Mucosa of descending colon (tissue), 3 donors: Measurements from ENCODE around the gene USP20. TPM values are rescaled to one million over a fixed set of nuclear protein-coding genes. Genes with fewer than 3 reads are reported as not detected.

Experiments used
- ATAC-seq: fragments of 200-7000 bp; cut with Tn5 transposase; one replicate; pipeline ENCODE4 v1.9.1; 2020; ENCODE audit warnings: mild to moderate bottlenecking, moderate library complexity
- DNase-seq, 3 donors: peaks; one replicate each; pipeline ENCODE4 v3.0.0-alpha.2; 2020
- H3K36me3 ChIP-seq: fragments of 200-600 bp; one replicate; pipeline ENCODE4 v1.8.0; 2021; ENCODE audit warnings: low read depth, mild to moderate bottlenecking
- H3K4me1 ChIP-seq: fragments of 200-600 bp; one replicate; pipeline ENCODE4 v1.8.0; 2021; ENCODE audit warnings: low read depth, mild to moderate bottlenecking
- H3K4me3 ChIP-seq: fragments of 200-600 bp; one replicate; pipeline ENCODE4 v1.8.0; 2021; ENCODE audit warnings: mild to moderate bottlenecking
- H3K9me3 ChIP-seq: fragments of 200-600 bp; one replicate; pipeline ENCODE4 v1.8.0; 2021; ENCODE audit warnings: mild to moderate bottlenecking
- CTCF ChIP-seq: fragments of 200-600 bp; IDR thresholded peaks from one replicate; pipeline ENCODE4 v1.8.0; 2022; ENCODE audit warnings: antibody characterized with exemption, mild to moderate bottlenecking
- intact Hi-C, 2 donors: fragments of 100-400 bp; cut with DNase I in 1 of 2; cut with micrococcal nuclease in 1 of 2; formaldehyde crosslinking; loops; one replicate each; pipeline versions ENCODE4 v1.11.0 to v1.11.1; 2022; cut with DNase I, micrococcal nuclease
- total RNA-seq, 3 donors: library from RNA; stranded (reverse); fragmentation: NEBNext Ultra II Directional in 2 of 3; extraction: Animal tissue kit (Norgen Biotek cat#: 25700) in 2 of 3; gene quantifications; one replicate each; pipeline versions ENCODE4 v1.2.1 to v1.2.4, GENCODE V29; 2021 to 2023
- donor health status: DM: no; HTN: no; CAD: no; lungs with moderate emphysema.
- donor health status: DM: no; HTN: no; CAD: no.
- donor health status: DM: no; HTN: yes; CAD: no.

The USP20 gene
- total RNA-seq, 3 donors from 2014 or later: 20.2 to 32.3 (median 22.9) TPM

- DNase-seq: no peak
- TF ChIP-seq CTCF: no peak
- no peak for ATAC-seq
- Histone ChIP-seq H3K36me3 (no peaks in the 10 kb centered on the region), H3K9me3 (no peaks in the 10 kb centered on the region), H3K4me1 (no peaks in the 10 kb centered on the region), H3K4me3 (no peak overlapping the region)
- intact Hi-C loops: no loop called here
Observed at GRCh38 chr9:129854588-129855110, 19.4 kb downstream of the USP20 start.

DNA sequence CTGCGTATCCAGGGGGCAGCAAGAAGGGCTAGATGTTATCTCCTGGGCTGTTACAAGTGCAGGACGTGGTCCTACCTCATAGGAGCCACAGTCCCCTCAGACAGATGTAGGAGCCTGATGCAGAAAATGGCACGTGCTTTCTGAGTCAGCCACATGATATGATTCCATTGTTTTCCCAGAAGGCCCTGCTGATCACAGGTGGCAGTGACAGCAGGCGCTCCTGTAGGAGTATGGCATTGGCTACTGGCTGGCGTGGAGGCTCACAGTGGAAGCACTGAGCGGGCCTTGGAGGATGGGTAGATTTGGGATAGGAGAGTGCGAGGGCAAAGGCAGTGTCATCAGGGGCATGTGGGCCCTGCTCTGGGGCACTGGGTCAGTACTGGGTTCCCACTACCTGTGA lies 21.9 kb downstream of the USP20 start:
- H3K4me1 ChIP-seq: no peaks in the 10 kb centered on the region
- TF ChIP-seq CTCF: no peak
- no peak overlapping the region for H3K4me3 ChIP-seq
- H3K36me3 ChIP-seq: no peaks in the 10 kb centered on the region
- H3K9me3 ChIP-seq: no peaks in the 10 kb centered on the region
- DNase-seq (no peak), ATAC-seq (no peak)
- intact Hi-C loops: no loop called here

- ATAC-seq: no peak
- Histone ChIP-seq H3K36me3 (no peaks in the 10 kb centered on the region), H3K4me1 (no peaks in the 10 kb centered on the region), H3K9me3 (no peaks in the 10 kb centered on the region), H3K4me3 (no peak overlapping the region)
- DNase-seq: no peak
- intact Hi-C loops: no loop called here
- TF ChIP-seq CTCF: no peak
Observed at GRCh38 chr9:129858167-129858962, 23.1 kb downstream of the USP20 start.

DNA sequence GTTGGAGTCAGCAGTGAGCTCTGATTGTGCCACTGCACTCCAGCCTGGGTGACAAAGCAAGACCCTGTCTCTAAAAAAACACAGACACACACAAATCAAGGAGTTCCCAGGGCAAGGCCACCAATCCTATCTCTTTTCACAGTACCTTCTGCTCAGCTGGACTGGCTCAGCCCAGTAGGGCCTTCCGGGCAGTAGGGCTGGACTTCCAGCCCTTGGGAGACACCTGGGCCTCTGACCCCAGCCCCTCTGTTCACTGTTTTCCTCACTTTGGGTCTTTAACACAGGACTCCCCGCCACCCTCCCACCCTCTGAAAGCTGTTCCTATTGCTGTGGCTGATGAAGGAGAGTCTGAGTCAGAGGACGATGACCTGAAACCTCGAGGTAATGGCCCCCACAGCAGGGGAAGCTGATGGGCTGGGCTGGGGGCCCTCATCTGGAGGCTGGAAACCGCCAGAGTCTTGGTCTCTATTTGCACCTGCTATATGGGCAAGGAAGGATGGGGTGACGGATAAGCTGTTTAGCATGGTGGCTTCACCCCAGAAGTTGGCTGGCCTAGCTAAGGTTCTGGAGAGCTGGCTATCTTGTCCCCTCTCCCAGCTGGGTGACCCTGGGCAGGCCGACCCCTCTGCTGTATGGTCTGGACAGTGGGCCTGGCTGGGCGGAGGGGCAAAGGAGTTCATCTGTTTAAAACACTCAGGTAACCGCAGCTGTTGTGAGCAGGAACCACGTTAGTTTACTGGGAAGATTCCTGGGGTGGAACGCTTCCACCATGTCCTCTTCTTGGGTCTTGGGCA lies 25.6 kb downstream of the USP20 start:
- DNase-seq (no peak), ATAC-seq (no peak)
- TF ChIP-seq CTCF: no peak
- H3K9me3 ChIP-seq: no peaks in the 10 kb centered on the region
- H3K36me3 ChIP-seq: no peaks in the 10 kb centered on the region
- no peak overlapping the region for H3K4me3 ChIP-seq
- intact Hi-C loops: no loop called here
- no peaks in the 10 kb centered on the region for H3K4me1 ChIP-seq

DNA sequence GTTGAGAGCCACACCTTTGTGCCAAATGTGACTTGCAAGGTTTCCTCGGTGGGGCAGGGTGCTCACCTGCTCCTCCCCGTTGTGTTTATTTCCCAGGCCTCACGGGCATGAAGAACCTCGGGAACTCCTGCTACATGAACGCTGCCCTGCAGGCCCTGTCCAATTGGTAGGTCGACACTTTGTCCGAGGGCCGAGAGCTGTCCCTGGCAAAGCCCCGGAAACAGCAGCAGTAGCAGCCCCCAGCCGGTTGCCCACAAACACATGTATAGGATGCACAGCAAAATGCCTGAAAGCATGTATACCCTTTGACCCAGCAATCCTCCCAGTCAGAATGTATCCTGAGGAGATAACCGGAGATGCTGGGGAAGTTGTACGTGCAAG lies 26.2 kb downstream of the USP20 start:
- H3K4me1 ChIP-seq: no peaks in the 10 kb centered on the region
- ATAC-seq: no peak
- intact Hi-C loops: no loop called here
- TF ChIP-seq CTCF: no peak
- DNase-seq: no peak
- H3K9me3 ChIP-seq: no peaks in the 10 kb centered on the region
- no peak overlapping the region for H3K4me3 ChIP-seq
- no peaks in the 10 kb centered on the region for H3K36me3 ChIP-seq
